ENCODE data around the gene DCUN1D2.
A peak's percentile ranks its signal among the peaks of the same experiment; 100 is the strongest.
"Not testable (repeated sequence)": the region's sequence is repeated elsewhere in the genome, so short reads cannot be mapped to it uniquely, and the experiment has no call there.

Gene DCUN1D2

GRCh38 chr13:113445791-113446487, 44.6 kb downstream of the DCUN1D2 start:
- DNase-seq (ENCODE audit: low spot score) = no peak

- DNase-seq (ENCODE audit: low spot score) = no peak
Observed at GRCh38 chr13:113443991-113444390, 46.5 kb downstream of the DCUN1D2 start.

DNA sequence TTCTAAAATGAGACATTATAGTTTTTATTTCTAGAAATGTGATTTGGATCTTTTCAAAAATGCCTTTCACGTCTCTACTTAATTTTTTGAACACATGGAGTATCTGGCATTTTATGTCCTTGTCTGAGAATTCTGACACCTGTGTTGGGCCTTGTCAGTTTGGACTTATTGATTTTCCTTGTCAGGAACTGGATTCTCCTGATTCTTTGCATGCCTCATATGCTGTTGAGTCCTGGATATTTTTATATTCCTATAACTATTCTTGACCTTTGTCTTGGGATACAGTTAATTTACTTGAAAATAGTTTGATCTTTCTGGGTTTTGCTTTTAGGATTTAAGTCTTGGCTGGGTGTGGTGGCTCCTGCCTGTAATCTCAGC, 47.5 kb downstream of the DCUN1D2 start:
- no peak for DNase-seq (ENCODE audit: low spot score)

DNA sequence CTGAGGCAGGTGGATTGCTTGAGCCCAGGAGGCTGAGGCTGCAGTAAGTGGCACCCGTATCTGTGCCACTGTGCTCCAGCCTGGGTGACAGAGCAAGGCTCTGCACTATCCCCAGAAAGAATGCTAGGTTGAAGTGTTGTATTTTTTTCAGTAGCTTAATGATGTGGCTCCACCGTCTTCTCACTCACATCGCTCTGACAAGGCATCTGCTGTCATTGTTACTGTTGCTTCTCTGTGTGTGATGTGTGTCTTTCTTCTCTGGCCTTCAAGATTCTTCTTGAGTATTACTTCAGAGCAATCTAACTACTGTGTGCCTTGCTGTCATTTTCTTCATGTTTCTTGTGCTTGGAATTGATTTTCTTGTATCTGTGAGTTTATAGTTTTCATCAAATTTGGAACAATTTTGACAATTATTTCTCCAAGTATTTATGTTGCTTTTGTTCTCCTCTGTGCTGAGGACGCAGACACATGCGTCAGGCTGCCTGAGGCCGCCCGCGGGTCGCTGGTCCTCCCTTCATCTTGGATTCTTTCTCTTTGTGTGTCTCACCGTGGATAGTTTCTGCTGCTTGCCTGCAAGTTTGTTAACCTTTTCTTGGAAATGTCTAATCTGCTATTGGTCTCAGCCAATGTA, 48.0 kb downstream of the DCUN1D2 start:
- no peak for DNase-seq (ENCODE audit: low spot score)

- DNase-seq (ENCODE audit: low spot score) = no peak
Observed at GRCh38 chr13:113441661-113442060, 48.9 kb downstream of the DCUN1D2 start.

GRCh38 chr13:113437408-113438010, 53.0 kb downstream of the DCUN1D2 start:
- DNase-seq (ENCODE audit: low spot score) = peak; percentile 86

DNA sequence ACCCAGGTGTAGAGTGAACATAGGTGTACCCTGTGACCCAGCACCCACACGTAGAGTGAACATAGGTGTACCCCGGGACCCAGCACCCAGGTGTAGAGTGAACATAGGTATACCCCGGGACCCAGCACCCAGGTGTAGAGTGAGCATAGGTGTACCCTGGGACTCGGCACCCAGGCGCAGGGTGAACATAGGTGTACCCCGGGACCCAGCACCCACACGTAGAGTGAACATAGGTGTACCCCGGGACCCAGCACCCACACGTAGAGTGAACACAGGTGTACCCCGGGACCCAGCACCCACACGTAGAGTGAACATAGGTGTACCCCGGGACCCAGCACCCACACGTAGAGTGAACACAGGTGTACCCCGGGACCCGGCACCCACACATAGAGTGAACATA, 53.6 kb downstream of the DCUN1D2 start:
- DNase-seq (ENCODE audit: low spot score) = not testable (repeated sequence)

DNA sequence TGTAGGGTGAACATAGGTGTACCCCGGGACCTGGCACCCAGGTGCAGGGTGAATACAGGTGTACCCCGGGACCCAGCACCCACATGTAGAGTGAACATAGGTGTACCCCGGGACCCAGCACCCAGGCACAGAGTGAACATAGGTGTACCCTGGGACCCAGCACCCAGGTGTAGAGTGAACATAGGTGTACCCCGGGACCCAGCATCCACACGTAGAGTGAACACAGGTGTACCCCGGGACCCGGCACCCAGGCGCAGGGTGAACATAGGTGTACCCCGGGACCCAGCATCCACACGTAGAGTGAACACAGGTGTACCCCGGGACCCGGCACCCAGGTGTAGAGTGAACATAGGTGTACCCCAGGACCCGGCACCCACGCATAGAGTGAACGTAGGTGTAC, 54.6 kb downstream of the DCUN1D2 start:
- DNase-seq (ENCODE audit: low spot score) = not testable (repeated sequence)

DNA sequence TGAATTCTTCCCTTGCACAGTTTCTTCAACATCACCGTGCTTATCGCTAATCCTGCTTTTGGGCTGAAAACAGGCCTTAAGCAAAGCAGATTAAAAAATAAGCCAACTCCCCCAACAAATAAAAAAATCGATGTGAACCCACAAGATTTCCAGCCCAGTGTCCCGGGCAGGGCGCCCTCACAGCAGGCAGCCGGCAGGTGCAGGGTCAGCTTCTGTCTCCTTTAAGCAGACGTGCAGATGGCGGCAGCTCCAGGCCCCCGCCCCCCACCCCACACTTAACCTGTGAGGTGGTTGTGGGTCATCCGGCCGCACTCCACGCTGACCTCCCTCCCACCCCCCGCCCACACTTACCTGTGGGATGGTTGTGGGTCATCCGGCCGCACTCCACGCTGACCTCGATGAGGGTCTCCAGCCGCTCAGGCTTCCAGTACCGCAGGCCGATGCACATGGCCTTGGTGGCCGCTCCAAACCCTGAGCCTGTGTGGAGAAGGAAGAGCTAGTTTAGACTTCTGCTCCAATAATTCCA, 57.1 kb downstream of the DCUN1D2 start:
- DNase-seq (ENCODE audit: low spot score) = no peak

GRCh38 chr13:113432506-113433270, 57.8 kb downstream of the DCUN1D2 start:
- DNase-seq (ENCODE audit: low spot score) = no peak

DNA sequence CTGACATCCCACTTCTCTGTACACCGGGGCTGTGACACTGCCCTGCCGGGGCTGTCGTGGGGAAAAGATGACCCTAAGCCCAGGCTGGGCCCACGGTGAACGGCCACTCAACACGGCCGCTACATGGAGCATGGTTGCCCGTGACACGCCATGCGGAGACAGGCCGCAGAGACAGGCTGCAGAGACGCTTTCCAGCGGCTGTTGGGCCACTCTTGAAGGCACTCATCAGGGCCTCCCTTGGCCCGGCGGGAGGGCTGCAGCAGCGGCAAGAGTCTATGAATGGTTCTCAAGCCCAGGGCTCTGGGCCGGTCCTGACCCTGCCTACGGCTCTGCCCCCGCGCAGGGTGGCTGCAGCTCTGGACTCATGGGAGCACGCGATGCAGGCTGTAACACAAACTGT, 59.3 kb downstream of the DCUN1D2 start:
- no peak for DNase-seq (ENCODE audit: low spot score)

- no peak for DNase-seq (ENCODE audit: low spot score)
Observed at GRCh38 chr13:113430378-113431110, 60.0 kb downstream of the DCUN1D2 start.

- no peak for DNase-seq (ENCODE audit: low spot score)
Observed at GRCh38 chr13:113429608-113429985, 60.9 kb downstream of the DCUN1D2 start.

GRCh38 chr13:113428871-113429607, 61.5 kb downstream of the DCUN1D2 start:
- DNase-seq (ENCODE audit: low spot score) = no peak

- DNase-seq (ENCODE audit: low spot score) = no peak
Observed at GRCh38 chr13:113428469-113428865, 62.0 kb downstream of the DCUN1D2 start.

GRCh38 chr13:113427562-113428468, 62.7 kb downstream of the DCUN1D2 start:
- no peak for DNase-seq (ENCODE audit: low spot score)

- no peak for DNase-seq (ENCODE audit: low spot score)
Observed at GRCh38 chr13:113426591-113426986, 63.9 kb downstream of the DCUN1D2 start.

- DNase-seq (ENCODE audit: low spot score) = no peak
Observed at GRCh38 chr13:113425941-113426590, 64.4 kb downstream of the DCUN1D2 start.

DNA sequence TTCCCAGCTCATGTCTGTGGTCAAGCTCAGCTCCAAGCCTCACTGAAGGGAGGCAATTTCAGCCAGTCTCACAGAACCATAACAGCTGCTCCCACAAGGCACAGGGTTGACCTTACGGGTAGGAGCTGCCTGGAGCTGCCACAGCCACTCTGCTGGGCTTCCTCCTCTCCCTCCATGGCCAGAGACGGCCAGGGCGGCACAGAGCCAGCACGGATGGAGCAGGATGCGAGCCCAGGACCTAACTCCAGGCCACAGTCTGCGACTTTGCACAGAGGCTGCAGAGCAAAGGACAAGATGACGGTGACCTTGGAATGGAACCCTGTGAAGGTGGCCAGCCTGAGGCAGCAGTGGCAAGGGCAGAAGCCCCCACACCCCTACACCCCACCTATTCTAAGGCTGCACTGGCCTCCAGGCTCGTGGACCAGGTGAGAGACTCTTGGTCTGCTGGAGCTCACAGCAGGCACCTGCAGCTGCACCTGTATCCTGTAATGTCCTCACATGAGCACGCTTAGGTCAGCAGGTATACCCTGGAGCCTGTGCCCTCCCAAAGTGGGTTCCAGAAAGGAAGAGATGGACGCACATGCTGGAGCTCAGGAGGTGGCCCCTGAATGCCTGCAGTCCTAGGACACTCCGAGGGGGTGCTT, 66.9 kb downstream of the DCUN1D2 start:
- DNase-seq (ENCODE audit: low spot score) = no peak

Data from HuH-7 (cell line).